ENCODE measurements around the gene NEU1.
"Not testable (repeated sequence)": the region's sequence is repeated elsewhere in the genome, so short reads cannot be mapped to it uniquely, and the experiment has no call there.

DNA sequence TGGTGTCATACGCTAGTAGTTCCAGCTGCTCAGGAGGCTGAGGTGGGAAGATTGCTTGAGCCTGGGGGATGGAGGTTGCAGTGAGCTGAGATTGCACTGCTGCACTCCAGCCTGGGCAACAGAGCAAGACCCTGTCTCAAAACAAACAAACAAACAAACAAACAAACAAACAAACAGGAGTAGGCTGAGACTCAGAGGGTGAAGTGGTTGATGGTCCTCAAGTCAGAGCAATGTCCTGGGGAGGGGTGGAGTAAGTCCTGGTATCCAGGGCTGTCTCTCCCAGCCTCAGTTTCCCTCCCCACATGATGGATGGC, 6.0 kb upstream of the NEU1 start:
- TF ChIP-seq, protein P1, sequence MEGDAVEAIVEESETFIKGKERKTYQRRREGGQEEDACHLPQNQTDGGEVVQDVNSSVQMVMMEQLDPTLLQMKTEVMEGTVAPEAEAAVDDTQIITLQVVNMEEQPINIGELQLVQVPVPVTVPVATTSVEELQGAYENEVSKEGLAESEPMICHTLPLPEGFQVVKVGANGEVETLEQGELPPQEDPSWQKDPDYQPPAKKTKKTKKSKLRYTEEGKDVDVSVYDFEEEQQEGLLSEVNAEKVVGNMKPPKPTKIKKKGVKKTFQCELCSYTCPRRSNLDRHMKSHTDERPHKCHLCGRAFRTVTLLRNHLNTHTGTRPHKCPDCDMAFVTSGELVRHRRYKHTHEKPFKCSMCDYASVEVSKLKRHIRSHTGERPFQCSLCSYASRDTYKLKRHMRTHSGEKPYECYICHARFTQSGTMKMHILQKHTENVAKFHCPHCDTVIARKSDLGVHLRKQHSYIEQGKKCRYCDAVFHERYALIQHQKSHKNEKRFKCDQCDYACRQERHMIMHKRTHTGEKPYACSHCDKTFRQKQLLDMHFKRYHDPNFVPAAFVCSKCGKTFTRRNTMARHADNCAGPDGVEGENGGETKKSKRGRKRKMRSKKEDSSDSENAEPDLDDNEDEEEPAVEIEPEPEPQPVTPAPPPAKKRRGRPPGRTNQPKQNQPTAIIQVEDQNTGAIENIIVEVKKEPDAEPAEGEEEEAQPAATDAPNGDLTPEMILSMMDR (conservative IDR thresholded peaks at IDR 0.05; ENCODE audit: low read length): not testable (repeated sequence)
- not testable (repeated sequence) for TF ChIP-seq EZH2phosphoT487 (IDR thresholded peaks at IDR 0.05; ENCODE audit: borderline replicate concordance)

Data from Loucy (cell line).